Retinal pigment epithelial cell (primary cell): Measurements from ENCODE around the gene ESAM.

Source experiments
- DNase-seq: peaks from one replicate; pipeline ENCODE4 v3.0.0-alpha.2; 2010; ENCODE audit warnings: low read depth
- H3K4me3 ChIP-seq: 2 replicates; pipeline ENCODE4 v1.5.1; 2011; ENCODE audit warnings: mild to moderate bottlenecking, low read length, control low read depth, moderate library complexity
- TF ChIP-seq, protein P1 (sequence below): conservative IDR thresholded peaks from 2 replicates; pipeline ENCODE4 v1.5.1; 2011; ENCODE audit warnings: low read depth, low read length, control low read depth, inconsistent platforms

Gene ESAM

DNA sequence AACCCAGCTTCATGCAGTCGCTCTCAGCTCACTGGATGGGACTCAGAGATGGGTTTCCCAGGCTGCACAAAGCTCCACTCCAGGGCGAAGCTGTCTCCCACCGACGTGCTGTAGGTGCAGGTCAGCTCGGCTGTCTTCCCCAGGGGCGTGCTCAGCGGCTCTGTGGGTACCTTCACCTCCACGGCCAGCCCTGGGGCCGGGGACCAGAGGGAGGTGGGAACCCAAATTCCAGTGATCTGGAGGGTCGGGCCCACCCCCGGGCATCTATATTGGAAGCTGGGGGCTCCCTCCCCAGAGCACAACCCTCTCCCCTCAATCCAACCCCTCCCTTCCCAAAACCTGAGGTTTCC, 10.7 kb downstream of the ESAM start:
- no peak overlapping the region for H3K4me3 ChIP-seq
- TF ChIP-seq, protein P1, sequence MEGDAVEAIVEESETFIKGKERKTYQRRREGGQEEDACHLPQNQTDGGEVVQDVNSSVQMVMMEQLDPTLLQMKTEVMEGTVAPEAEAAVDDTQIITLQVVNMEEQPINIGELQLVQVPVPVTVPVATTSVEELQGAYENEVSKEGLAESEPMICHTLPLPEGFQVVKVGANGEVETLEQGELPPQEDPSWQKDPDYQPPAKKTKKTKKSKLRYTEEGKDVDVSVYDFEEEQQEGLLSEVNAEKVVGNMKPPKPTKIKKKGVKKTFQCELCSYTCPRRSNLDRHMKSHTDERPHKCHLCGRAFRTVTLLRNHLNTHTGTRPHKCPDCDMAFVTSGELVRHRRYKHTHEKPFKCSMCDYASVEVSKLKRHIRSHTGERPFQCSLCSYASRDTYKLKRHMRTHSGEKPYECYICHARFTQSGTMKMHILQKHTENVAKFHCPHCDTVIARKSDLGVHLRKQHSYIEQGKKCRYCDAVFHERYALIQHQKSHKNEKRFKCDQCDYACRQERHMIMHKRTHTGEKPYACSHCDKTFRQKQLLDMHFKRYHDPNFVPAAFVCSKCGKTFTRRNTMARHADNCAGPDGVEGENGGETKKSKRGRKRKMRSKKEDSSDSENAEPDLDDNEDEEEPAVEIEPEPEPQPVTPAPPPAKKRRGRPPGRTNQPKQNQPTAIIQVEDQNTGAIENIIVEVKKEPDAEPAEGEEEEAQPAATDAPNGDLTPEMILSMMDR, result no peak

DNA sequence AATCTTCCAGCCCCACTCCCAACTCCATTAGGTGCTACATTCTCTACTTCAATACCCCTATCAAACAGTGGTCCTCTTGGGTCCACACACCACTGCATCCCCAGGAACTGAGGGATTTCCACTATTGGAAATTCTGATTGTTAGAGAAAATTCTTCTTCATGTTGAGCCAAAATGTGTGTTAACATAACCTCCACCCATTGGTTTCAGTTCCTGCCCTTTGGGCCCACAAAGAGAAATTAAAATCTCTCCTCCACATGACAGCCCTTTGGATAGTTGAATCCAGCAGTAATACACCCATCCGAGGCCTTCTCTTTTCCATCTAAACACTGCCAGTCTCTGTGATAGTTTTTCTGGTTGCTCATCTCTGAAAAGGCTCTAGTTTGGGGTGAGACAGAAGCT, 12.2 kb downstream of the ESAM start:
- H3K4me3 ChIP-seq, result no peak overlapping the region
- TF ChIP-seq, protein P1, result no peak
- DNase-seq, result no peak

More for the DNA sequence above, 10.7 kb downstream of the ESAM start:
- DNase-seq, result no peak

DNA sequence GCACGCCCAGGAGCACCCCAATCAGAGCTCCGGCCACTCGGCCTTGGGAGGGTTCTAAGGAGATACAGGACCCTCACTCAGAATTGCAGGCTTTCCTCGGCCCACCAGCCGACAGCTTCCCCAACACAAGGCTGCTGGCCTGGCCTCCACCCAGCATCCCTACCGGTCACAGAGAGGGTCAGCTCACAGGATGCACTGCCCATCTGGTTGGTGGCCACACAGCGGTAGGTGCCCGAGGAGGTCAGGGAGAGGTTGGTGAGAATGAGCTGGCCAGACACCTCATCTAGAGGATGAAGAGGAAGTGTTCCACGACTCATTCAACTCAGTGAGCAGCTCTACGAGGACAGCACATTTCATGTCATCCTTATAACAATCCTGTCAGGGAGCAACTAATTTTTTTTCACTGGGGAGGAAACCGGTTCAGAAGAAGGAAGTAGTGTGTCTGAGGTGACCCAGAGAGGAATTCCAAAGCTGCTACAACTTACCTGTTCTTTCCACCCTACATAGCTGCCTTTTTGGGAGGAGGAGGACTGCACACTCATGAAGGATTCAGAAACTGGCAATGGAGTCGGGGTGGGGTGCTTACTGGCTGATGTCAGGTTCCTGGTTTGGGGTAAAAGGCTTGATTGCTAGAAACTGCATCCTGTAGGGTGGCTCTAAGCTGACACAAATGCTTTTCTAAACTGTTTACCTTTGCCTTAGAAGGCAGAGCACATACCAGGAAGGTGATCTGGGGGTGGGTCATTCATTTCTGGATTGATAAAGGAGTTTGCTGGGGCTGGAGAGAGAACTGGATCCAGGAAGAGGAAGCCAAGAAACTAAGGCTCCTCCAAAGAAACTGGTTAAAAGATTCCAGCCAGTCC, 13.4 kb downstream of the ESAM start:
- H3K4me3 ChIP-seq, result no peak overlapping the region
- TF ChIP-seq, protein P1, result no peak
- DNase-seq, result no peak

DNA sequence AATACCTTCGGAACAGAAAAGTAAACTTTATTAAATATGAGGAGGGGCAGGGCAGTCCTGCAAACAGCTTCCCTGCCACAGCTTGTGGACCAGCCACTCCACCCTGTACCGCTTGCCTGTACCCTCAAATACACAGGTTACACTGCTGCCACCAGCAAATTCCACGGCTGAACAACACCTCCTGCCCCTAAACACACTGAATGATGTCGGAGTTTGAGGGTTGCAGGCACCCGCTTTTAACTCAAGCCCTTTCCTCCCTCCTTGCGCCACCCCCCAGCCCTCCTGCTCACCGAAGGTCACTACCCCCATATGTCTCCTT, 14.0 kb downstream of the ESAM start:
- no peak for DNase-seq
- TF ChIP-seq, protein P1, result no peak
- H3K4me3 ChIP-seq, result no peak overlapping the region

DNA sequence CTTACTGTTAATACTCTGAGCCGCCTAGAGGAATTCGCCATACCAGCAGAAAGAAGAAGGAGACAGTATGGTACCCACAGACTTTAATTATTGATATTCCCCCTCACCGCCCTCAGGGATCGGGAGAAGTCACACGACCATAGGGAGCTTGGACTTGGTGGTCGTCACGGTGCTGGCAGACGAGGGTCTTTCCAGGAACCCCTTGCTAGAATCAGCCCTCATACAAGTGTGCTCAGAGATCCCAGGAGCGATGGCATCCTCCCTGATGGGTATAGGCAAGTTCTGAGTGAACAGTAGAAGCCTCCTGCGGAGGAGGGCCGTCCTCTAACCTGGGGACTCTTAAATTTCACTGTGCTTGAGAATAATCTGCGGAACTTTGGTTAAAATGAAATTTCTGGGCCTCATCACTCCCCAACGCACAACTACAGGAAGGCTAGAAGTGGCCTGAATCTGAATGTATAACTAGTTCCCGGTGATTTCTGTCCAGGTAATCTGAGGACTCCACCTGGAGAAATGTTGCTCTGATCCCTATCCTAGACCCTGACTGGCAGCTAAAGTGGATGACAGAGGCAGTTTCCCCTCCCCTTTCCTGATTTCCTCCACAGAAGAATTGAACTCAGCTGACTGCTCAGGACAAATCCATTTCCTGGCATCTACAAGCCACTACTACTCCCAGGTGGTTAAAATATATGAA, 14.5 kb downstream of the ESAM start:
- no peak overlapping the region for H3K4me3 ChIP-seq
- DNase-seq, result no peak
- TF ChIP-seq, protein P1, result no peak

DNA sequence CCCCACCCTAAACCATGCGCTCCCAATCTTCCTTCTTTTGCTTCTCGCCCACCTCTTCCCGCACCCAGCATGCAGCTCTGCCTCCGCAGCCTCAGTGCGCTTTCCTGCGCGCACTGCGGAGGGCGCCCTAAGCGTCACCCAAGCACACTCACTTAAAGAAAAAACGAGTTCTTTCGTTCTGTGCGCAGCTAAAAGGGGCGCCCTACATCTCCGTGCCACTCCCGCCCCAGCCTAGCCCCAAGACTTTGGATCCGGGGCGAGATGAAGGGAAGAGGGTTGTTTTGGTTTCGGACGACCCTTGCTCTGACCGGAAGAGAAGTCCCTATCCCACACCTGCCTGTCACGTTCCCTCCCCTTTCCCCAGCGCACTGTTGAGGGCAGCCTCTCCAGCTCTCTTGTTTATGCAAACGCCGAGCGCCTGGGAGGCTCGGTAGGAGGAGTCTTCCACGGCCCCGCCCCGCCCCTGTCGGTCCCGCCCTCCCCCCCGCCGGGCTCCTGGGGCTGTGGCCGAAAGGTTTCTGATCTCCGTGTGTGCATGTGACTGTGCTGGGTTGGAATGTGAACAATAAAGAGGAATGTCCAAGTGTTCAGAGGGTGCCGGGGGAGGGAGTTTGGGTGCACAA, 15.4 kb downstream of the ESAM start:
- TF ChIP-seq, protein P1, result peak; percentile 73
- peak; percentile 27 for DNase-seq
- H3K4me3 ChIP-seq, result peak overlapping the region; percentile 67
